HG03175 (cell line): ENCODE measurements around the gene ADORA2A.

Experiments used
- ATAC-seq: cut with Tn5 transposase; IDR thresholded peaks from one replicate; pipeline ENCODE4 v1.9.1; 2021; ENCODE audit warnings: mild to moderate bottlenecking, moderate library complexity; ENCODE audit not compliant: unreplicated experiment

ADORA2A gene

GRCh38 chr22:24445481-24446259 lies 18.3 kb downstream of the ADORA2A start:
- ATAC-seq, result no peak

GRCh38 chr22:24446260-24446611 lies 18.8 kb downstream of the ADORA2A start:
- ATAC-seq, result no peak

- no peak for ATAC-seq
Observed at GRCh38 chr22:24450610-24451009, 23.2 kb downstream of the ADORA2A start.

GRCh38 chr22:24451162-24451561 lies 23.8 kb downstream of the ADORA2A start:
- ATAC-seq, result no peak

- ATAC-seq, result no peak
Observed at GRCh38 chr22:24453853-24454252, 26.5 kb downstream of the ADORA2A start.

- ATAC-seq, result no peak
Observed at GRCh38 chr22:24455039-24455438, 27.6 kb downstream of the ADORA2A start.

- no peak for ATAC-seq
Observed at GRCh38 chr22:24455751-24456426, 28.5 kb downstream of the ADORA2A start.

GRCh38 chr22:24457894-24458420 lies 30.6 kb downstream of the ADORA2A start:
- ATAC-seq, result no peak

GRCh38 chr22:24459911-24460310 lies 32.5 kb downstream of the ADORA2A start:
- no peak for ATAC-seq

GRCh38 chr22:24460418-24461089 lies 33.2 kb downstream of the ADORA2A start:
- ATAC-seq, result no peak

- ATAC-seq, result no peak
Observed at GRCh38 chr22:24463071-24463760, 35.8 kb downstream of the ADORA2A start.

GRCh38 chr22:24465566-24465965 lies 38.2 kb downstream of the ADORA2A start:
- ATAC-seq, result no peak

- no peak for ATAC-seq
Observed at GRCh38 chr22:24465975-24466374, 38.6 kb downstream of the ADORA2A start.

- no peak for ATAC-seq
Observed at GRCh38 chr22:24466716-24467328, 39.4 kb downstream of the ADORA2A start.

- no peak for ATAC-seq
Observed at GRCh38 chr22:24467340-24467739, 39.9 kb downstream of the ADORA2A start.

GRCh38 chr22:24471570-24471969 lies 44.2 kb downstream of the ADORA2A start:
- no peak for ATAC-seq

GRCh38 chr22:24473284-24473683 lies 45.9 kb downstream of the ADORA2A start:
- no peak for ATAC-seq

- no peak for ATAC-seq
Observed at GRCh38 chr22:24474221-24474620, 46.8 kb downstream of the ADORA2A start.

GRCh38 chr22:24474649-24475255 lies 47.4 kb downstream of the ADORA2A start:
- no peak for ATAC-seq

- ATAC-seq, result no peak
Observed at GRCh38 chr22:24481641-24482040, 54.2 kb downstream of the ADORA2A start.
